ENCODE results near the gene EVI5. TPM values are rescaled to one million over a fixed set of nuclear protein-coding genes. Genes with fewer than 3 reads are reported as not detected.
"Not testable (repeated sequence)": the region's sequence is repeated elsewhere in the genome, so short reads cannot be mapped to it uniquely, and the experiment has no call there.

EVI5 gene
- total RNA-seq, 1 donor from 2014 or later, result 56.7 TPM

DNA sequence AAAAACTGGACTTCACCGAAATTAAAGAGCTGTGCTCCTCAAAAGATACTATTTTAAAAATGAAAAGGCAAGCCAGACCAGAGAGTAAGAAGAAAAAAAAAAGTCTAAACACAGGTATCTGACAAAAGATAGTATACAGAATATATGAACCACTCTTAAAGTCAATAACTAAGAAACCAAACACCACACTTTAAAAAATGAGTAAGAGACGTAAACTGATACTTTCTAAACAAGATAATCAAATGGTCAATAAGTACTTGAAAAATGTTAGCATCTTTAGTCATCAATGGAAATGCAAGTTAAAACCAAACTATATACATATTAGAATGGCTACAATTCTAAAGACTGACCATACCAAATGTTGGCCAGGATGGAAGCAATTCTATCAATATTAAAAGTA, 77.6 kb downstream of the EVI5 start:
- FAIRE-seq (no peak), DNase-seq (ENCODE audit: low spot score in 2 of 2) (no peak)

DNA sequence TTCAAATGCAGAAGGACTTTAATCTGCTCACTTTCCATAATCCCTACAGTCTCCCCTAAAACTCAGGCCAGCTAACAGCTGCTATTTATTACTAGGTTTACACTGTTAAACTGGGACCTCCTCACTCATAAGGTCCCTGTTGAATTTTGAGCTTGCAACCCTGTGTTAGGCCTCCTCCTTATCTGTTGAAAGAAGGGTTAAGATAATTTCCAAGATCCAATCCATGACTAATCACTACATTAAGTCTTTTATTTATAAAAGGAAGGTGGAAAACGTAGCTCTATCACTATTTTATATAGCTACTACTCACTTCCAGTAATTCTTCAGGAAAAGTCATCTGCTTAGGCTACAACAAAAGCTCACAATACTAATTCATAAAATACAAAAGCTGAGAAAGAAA, 79.5 kb downstream of the EVI5 start:
- no peak for FAIRE-seq

DNA sequence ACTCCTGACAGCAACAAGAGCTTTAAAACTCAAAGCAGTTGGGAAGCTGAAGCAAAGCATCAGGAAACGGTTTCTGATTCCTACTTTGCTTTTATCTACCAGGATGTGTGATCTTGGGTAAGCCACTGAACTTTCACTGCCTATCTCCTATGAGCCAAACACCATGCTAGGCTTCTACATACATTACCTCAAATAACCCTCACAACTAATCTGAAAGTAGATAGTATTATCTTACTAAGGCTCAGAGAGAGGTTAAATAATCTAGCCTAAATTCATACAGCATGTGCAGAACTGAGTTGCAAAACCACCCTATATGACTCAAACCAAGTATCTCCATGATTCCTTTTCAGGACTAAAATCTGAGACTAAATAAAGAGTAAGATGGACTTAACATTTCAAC, 83.8 kb downstream of the EVI5 start:
- DNase-seq (ENCODE audit: low spot score in 2 of 2), result no peak
- FAIRE-seq, result no peak

More for the DNA sequence above, 79.5 kb downstream of the EVI5 start:
- no peak for DNase-seq (ENCODE audit: low spot score in 2 of 2)

DNA sequence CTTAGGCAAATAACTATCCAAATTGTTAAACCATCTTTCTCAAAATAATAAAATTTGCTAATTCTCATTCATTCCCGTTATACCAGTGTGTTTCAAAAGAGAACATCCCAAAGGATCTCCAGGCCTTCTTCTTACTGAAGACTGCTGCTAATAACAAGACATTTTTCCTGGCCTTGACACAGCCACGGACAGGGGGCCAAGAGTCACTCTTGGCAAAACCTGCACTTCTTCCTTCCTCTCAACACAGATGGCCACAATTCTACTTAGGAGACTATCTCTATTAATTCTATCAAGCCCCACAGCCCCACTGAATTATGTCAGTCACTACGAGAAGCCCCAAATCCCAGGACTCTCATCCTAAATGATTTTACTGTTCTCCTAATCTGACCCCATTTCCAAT, 86.0 kb downstream of the EVI5 start:
- FAIRE-seq, result no peak
- DNase-seq (ENCODE audit: low spot score in 2 of 2), result no peak

DNA sequence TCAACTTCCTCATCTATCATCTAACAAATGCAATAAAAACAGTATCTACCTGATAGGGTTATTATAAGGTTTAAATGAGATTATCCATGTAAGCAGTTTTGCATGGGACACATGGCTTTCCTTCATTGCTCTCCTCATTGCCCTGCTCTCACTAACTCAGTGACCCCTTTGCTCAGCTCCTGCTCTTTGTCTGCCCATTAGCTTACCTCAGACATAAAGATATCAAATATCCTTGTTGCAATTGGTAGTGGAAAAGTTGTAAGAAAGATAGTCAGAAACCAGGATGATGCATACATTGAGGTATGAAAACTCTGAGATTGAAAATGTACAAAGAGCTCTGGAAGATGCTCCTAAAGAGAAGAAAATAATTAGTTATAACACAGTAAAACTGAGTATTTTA, 89.8 kb downstream of the EVI5 start:
- DNase-seq (ENCODE audit: low spot score in 2 of 2) (no peak), FAIRE-seq (no peak)

DNA sequence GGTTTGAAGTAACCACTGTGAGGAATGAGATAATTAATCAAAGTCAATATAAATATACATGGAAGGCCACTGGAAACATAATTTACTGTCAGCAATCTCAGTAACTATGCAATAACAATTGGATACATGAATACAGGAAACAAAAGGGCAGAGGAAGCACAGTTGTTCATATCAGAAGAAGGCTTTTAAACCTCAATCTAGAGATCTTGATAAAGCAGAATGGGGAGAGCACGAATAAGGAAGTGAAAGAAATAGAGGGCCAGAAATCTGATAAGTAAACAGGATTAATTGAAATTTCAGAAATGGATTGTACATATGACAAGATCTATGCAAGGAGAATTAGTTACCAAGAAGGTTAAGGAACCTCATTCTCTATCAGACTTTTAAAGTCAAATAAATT, 93.0 kb downstream of the EVI5 start:
- no peak for FAIRE-seq
- no peak for DNase-seq (ENCODE audit: low spot score in 2 of 2)

DNA sequence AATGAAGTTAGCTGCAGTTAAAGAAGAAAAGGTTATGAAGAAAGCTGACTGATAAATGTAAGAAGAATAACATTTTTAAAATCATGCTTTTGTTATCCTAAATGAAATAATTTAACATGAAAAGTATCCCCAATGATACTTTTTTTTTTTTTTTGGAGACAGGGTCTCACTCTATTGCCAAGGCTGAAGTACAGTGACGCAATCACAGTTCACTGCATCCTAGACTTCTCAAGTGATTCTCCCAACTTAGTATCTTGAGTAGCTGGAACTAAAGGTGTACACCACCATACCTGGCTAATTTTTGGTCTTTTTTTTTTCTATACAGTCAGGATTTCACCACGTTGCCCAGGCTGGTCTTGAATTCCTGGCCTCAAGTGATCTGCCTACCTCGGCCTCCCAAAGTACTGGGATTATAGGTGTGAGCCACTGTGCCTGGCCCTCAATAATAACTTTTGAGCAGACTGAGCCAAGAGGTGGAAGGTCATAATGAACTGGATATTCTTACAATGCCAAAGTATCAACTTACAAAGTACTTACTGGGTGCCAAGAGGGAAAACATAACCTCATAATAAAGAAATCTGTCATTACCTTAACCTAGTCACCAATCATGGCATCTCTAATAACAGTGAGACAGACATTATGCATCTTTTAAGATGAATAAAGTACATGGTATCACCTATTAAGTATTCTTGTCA, 94.5 kb downstream of the EVI5 start:
- DNase-seq (ENCODE audit: low spot score in 2 of 2) (no peak), FAIRE-seq (no peak)

DNA sequence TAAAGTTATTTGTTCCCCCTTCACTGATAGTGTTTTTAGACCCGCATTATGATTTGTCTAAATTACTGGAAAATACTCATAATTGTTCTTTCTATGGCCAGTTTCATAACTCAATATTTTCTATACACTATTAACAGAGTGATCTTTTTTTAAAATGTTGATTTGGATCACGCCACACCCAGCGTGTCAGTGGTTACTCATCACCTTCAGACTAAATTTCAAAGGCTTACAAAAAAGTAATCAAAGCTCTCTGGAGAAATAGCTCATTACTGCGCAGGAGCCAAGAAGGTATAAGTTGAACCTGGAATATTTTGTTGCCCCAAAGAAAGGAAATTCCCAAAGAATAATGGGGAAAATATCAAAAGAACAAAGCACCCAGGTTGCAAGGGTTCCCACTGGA, 104.9 kb downstream of the EVI5 start:
- DNase-seq (ENCODE audit: low spot score in 2 of 2) (no peak), FAIRE-seq (no peak)

DNA sequence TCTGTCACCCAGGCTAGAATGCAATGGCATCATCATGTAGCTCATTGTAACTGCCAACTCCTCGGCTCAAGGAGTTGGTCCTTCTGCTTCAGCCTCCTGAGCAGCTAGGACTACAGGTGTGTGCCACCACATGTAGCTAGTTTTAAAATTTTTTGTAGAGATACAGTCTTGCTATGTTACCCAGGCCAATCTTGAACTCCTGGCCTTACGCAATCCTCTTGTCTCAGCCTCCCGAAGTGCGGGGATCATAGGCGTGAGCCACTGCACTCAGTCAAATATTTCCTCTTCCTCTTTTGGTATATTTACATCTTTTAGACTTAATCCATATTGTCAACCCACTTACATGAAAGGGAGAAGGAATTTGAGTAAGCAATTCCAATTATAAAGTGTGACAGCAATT, 121.1 kb downstream of the EVI5 start:
- DNase-seq (ENCODE audit: low spot score in 2 of 2) (no peak), FAIRE-seq (no peak)

DNA sequence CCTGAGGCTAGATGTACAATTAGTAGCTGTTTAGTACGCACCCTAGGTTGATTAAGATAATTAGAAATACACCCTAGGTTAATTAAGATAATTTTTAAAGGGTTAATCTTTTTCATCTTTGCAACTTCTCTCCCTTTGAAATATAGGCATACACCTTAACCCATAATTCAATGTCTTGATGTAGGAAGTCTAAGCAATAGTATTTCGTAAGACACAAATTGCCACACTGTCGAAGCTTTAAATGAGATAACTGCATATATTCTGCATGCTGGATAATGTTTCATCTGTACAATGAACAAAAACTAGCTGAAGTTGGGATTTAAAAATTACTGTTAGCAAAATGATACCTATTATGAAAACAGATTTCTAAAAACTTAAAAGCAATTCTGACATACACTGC, 122.9 kb downstream of the EVI5 start:
- no peak for DNase-seq (ENCODE audit: low spot score in 2 of 2)
- no peak for FAIRE-seq

DNA sequence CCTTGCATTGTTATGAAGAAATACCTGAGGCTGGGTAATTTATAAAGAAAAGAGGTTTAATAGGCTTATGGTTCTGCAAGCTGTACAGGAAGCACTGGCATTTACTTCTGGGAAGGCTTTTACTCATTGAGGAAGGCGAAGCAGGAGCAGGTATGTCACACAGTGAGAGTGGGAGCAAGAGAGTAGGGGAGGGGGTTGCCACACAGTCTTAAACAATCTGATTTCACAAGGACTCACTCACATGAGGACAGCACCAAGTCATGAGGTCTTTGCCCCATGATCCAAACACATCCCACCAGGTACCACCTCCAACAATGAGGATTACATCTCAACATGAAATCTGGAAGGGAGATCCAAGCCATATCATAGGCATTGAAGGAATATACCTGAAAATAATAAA, 127.2 kb downstream of the EVI5 start:
- DNase-seq (ENCODE audit: low spot score in 2 of 2) (no peak), FAIRE-seq (no peak)

DNA sequence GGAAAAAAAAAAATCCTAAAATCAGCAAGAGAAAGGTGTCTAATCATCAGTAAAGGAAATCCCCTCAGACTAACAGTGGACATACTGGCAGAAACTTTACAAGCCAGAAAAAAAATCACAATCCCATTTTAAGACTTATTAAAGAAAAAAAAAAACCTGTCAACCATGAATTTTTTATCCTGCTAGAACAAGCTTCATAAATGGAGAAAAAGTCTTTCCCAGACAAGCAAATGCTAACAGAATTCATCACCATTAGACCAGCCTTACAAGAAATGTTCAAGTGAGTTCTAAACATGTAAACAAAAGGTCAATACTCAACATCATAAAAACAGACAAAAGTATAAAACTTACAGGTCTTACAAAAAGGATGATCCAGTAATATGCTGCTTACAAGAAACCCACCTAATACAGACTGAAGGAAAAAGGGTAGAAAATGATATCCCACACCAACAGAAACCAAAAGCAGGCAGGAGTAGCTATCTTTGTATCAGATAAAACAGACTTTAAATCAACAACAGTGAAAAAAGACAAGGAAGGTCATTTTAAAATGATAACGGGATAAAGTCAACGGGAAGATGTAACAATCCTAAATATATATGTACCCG, 129.6 kb downstream of the EVI5 start:
- no peak for DNase-seq (ENCODE audit: low spot score in 2 of 2)
- FAIRE-seq, result no peak

DNA sequence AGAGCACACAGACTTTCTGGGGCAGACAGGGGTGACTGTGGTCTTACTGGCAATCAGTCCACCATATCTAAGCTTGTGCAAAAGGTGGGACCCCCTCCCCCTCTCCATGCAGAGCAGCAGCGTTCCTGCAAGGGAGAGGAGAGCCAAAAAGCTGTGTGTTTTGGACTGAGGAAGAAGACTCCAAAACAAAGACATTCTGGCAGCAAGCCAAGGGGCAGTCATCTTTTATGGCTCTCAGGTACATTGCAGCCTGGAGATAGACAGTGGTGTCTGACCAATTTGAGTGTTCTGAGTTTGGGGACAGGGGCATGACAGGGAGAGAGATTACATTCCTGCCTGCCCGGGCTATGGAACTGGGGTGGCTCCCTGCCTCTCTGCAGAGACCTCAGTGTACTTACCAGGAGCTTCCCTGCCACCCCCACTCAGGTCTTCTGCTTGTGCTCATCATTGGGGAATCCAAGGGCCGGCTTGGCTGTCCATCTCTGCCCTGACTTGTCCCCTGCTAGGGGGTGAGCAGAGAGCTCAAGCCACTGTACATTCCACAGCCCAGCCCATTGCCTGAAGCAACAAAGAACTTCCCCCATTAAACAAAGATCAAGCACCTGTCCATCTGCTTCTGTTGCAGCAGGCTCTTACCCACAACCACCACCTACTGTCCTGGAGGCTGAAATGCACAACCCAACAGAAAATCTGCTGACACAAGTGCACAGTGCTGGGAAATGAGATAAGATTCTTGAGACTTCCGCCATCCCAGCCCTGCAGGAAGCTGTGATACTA, 131.1 kb downstream of the EVI5 start:
- FAIRE-seq, result no peak
- DNase-seq (ENCODE audit: low spot score in 2 of 2), result no peak

DNA sequence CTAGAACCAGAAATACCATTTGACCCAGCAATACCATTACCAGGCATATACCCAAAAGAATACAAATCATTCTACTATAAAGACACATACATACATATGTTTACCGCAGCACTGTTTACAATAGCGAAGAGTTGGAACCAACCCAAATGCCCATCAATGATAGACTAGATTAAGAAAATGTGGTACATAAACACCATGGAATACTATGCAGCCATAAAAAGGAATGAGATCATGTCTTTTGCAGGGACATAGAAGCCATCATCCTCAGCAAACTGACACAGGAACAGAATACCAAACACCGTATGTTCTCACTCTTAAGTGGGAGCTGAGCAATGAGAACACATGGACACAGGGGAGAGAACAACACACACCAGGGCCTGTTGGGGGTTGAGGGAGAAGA, 144.2 kb downstream of the EVI5 start:
- not testable (repeated sequence) for DNase-seq (ENCODE audit: low spot score in 2 of 2); FAIRE-seq

DNA sequence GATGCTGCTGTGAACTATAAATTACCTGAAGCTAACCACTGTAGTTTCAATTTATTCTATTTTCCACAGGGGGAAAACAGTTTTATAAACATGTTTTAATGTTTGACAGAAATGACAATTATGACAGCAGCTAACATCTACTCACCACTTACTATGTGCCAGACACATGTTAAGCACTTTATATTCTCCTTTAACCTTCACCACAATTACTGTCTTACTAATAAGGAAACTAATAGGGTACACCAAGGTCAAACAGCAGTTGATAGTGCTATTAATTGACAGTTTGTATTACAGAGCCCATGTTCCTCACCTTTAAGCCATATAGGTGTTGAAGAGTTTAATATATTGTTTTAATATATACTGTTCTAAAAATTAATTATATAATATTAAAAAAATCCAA, 146.4 kb downstream of the EVI5 start:
- DNase-seq (ENCODE audit: low spot score in 2 of 2), result no peak
- no peak for FAIRE-seq

DNA sequence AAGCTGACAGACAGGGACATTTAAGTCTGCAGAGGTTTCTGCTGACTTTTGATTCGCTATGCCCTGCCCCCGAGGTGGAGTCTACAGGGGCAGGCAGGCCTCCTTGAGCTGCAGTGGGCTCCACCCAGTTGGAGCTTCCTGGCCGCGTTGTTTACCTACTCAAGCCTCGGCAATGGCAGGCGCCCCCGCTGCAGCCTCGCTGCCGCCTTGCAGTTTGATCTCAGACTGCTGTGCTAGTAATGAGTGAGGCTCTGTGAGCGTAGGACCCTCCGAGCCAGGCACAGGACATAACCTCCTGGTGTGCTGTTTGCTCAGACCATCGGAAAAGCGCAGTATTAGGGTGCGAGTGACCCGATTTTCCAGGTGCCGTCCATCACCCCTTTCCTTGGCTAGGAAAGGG, 149.7 kb downstream of the EVI5 start:
- FAIRE-seq; DNase-seq (ENCODE audit: low spot score in 2 of 2): not testable (repeated sequence)

DNA sequence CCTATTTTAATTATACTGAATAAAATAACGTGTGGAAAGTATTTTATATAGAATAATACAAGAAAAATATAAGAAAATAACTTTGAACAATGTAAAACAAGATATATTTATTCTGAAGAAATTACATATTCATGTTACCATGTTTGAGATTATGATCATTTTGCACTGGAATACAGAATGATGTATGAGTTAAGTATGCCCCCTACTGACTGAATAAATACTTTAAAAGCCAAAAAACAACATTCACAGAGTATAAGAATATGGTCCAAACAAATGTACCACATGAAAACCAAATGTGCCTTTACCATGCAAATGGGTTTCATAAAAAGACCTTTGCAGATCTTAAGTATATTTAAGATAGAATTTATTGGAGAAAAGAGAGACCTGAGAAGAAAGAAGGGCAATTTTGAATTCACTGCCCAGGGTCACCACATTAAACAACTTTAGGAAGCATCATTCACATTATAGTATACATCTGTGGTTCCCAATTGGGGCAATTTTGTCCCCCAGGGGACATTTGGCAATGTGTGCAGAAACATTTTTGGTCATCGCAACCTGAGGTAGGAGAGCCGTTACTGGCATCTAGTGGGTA, 161.6 kb downstream of the EVI5 start:
- DNase-seq (ENCODE audit: low spot score in 2 of 2) (no peak), FAIRE-seq (peak; percentile 97)

DNA sequence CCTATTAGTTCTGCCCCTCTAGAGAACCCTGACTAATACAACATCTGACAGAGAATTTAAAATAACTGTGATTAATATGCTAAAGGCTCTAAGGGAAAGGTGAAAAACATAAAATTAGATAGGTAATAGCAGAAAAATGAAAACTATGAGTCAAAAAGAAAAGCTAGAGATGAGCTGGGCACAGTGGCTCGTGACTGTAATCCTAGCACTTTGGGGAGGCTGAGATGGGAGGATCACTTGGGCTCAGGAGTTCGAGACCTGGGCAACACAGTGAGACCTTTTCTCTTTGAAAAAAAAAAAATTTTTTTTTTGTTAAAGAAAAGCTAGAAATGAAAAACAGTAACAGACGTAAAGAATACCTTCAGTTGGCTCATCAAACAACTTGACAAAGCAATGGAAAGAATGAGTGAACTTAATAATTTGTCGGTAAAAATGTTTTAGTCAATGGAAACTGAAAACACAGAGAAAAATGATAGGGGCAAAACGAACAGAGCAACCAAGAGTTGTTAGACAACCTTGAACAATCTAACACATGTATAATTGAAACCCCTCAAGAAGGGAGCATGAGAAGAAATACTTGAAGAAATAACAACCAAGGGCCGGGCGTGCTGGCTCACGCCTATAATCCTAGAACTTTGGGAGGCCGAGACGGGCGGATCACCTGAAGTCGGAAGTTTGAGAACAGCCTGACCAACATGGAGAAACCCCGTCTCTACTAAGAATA, 165.3 kb downstream of the EVI5 start:
- DNase-seq (ENCODE audit: low spot score in 2 of 2) (no peak), FAIRE-seq (no peak)

DNA sequence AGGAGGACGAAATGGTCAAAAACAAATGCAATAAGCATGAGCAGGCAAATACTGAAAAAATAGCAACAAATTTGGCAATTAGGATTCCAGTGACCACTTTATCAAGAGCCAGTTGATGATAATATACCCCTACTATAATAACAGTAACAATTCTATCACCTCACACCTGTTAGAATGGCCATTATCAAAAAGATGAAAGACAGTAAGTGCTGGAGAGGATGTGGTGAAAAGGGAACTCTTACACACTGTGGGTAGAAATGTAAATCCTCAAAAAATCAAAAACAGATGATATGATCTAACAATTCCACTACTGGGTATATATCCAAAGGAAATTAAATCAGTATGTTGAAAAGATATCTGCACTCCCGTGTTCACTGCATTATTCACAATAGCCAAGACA, 183.9 kb downstream of the EVI5 start:
- DNase-seq (ENCODE audit: low spot score in 2 of 2), result no peak
- FAIRE-seq, result no peak

DNA sequence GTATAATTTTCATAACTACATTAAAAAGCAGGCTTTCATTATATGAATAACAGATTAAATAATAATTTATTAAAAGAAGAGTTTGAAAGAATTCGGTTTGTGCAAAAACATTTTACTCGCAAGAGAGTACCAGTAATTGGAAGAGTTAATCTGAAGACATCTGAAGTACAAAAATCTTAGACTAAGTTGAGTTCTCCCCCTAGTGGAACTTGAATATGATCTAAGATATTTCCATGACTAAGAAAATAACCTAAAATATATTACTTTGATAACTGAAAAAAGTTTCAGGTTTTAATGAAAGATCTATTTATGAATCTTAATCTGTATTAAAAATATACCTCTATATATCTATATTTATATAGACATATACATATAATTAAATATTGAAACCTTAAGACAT, 185.7 kb downstream of the EVI5 start:
- DNase-seq (ENCODE audit: low spot score in 2 of 2) (peak in 1 of 2 donors; percentile 6), FAIRE-seq (no peak)

DNA sequence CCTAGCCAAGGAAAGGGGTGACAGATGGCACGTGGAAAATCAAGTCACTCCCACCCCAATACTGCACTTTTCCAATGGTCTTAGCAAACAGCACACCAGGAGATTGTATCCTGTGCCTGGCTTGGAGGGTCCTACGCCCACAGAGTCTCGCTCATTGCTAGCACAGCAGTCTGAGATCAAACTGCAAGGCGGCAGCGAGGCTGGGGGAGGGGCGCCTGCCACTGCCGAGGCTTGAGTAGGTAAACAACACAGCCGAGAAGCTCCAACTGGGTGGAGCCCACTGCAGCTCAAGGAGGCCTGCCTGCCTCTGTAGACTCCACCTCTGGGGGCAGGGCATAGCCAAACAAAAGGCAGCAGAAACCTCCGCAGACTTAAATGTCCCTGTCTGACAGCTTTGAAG, 195.5 kb downstream of the EVI5 start:
- DNase-seq (ENCODE audit: low spot score in 2 of 2); FAIRE-seq: not testable (repeated sequence)
